SK-N-MC (cell line): ENCODE data around the gene BEND3.
"Not testable (repeated sequence)": the region's sequence is repeated elsewhere in the genome, so short reads cannot be mapped to it uniquely, and the experiment has no call there.

Experiments used
- DNase-seq: peaks from one replicate; pipeline ENCODE4 v3.0.0-alpha.2; 2011; ENCODE audit warnings: low read depth, low spot score
- H3K27ac ChIP-seq: fragments of 200-600 bp; sonication (generic); 2 replicates; pipeline ENCODE4 v1.5.1; 2016; ENCODE audit warnings: mixed run types
- H3K36me3 ChIP-seq: fragments of 200-600 bp; sonication (generic); 2 replicates; pipeline ENCODE4 v1.6.1; 2017; ENCODE audit warnings: antibody characterized with exemption, low read length, mixed read lengths; ENCODE audit not compliant: insufficient read depth
- H3K4me3 ChIP-seq: fragments of 200-600 bp; sonication (generic); 2 replicates; pipeline ENCODE4 v1.5.1; 2016
- H3K9ac ChIP-seq: fragments of 200-600 bp; sonication (generic); 2 replicates; pipeline ENCODE4 v1.8.0; 2017; ENCODE audit warnings: mixed run types, mixed read lengths; ENCODE audit not compliant: insufficient read length
- H3K9me3 ChIP-seq: fragments of 200-600 bp; sonication (generic); 2 replicates; pipeline ENCODE4 v1.6.1; 2017; ENCODE audit warnings: low read depth, mild to moderate bottlenecking, antibody characterized with exemption, low read length, moderate library complexity, mixed read lengths
- EZH2 ChIP-seq: fragments of 200-600 bp; sonication (generic); IDR thresholded peaks from one replicate; pipeline ENCODE4 v1.6.1; 2017; ENCODE audit warnings: antibody characterized with exemption
- FOXP2 ChIP-seq: optimal IDR thresholded peaks from 2 replicates; pipeline ENCODE3; 2011; ENCODE audit warnings: mild to moderate bottlenecking, moderate library complexity; ENCODE audit not compliant: insufficient read depth; ENCODE audit errors: extremely low read length, control extremely low read depth
- POLR2AphosphoS5 ChIP-seq: IDR thresholded peaks from 2 replicates; pipeline ENCODE4 v1.6.1; 2012; ENCODE audit warnings: mild to moderate bottlenecking, low read depth, low read length, borderline replicate concordance

BEND3 gene

GRCh38 chr6:107114926-107115694 lies at the start of gene BEND3:
TSS of gene BEND3 (minus strand) at chr6:107115515. CDS start at chr6:107099285, 16,230 bp downstream.
- Histone ChIP-seq H3K27ac (peak within 1 kb of the TSS; percentile 91), H3K36me3 (no peaks in the 10 kb centered on the region), H3K4me3 (peak within 1 kb of the TSS; percentile 93), H3K9ac (peak within 1 kb of the TSS; percentile 84), H3K9me3 (no peaks in the 10 kb centered on the region)
- DNase-seq: no peak
- no peak for TF ChIP-seq EZH2
- no peak for TF ChIP-seq POLR2AphosphoS5
- TF ChIP-seq FOXP2: no peak

GRCh38 chr6:107164299-107164698 lies 49.0 kb upstream of the BEND3 start:
- H3K9me3 ChIP-seq, DNase-seq, H3K36me3 ChIP-seq, H3K9ac ChIP-seq, H3K27ac ChIP-seq, H3K4me3 ChIP-seq: not testable (repeated sequence)

DNA sequence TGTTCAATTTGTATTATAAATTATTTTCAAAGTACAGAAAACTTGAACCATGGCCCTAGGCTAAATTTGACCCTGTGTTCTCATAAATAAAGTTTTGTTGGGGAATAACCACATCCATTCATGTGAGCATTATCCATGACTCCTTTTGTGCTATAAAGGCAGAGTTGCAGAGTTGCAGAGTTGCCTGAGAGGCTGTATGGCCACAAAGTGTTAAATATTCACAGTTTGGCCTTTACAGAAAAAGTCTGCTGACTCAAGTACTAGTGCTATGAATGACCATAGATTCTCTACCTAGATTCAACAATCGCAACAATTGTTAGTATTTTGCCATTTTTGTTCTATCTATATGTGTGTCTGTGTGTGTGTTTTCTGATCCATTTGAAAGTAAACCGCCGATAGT lies 46.2 kb upstream of the BEND3 start:
- H3K9me3 ChIP-seq: no peaks in the 10 kb centered on the region
- no peak overlapping the region for H3K27ac ChIP-seq
- DNase-seq: no peak
- no peak overlapping the region for H3K4me3 ChIP-seq
- TF ChIP-seq EZH2: no peak
- TF ChIP-seq POLR2AphosphoS5: no peak
- no peak for TF ChIP-seq FOXP2
- H3K9ac ChIP-seq: no peak overlapping the region
- no peaks in the 10 kb centered on the region for H3K36me3 ChIP-seq

GRCh38 chr6:107156617-107157016 lies 41.3 kb upstream of the BEND3 start:
- no peak for DNase-seq
- no peak overlapping the region for H3K4me3 ChIP-seq
- H3K9ac ChIP-seq: no peak overlapping the region
- no peaks in the 10 kb centered on the region for H3K9me3 ChIP-seq
- no peak overlapping the region for H3K27ac ChIP-seq
- TF ChIP-seq POLR2AphosphoS5 (no peak), EZH2 (no peak), FOXP2 (no peak)
- H3K36me3 ChIP-seq: no peaks in the 10 kb centered on the region

DNA sequence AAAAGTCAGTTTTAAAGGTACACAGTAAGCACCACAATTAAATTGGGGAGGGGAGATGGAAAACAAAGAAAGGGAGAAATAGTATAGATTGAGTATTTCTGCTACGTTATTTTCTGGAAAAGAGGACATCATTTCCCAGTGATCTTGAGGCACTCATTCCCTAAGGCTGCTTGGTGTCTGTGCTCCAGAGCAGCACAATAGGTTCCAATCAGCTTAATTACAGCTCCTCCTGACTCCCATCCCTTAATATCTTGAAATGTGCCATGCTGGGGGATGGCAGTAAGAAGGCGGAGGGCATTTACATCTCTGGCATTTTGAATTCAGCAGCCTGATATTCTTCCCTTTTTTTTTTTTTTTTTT lies 39.5 kb upstream of the BEND3 start:
- DNase-seq: no peak
- no peak overlapping the region for H3K27ac ChIP-seq

DNA sequence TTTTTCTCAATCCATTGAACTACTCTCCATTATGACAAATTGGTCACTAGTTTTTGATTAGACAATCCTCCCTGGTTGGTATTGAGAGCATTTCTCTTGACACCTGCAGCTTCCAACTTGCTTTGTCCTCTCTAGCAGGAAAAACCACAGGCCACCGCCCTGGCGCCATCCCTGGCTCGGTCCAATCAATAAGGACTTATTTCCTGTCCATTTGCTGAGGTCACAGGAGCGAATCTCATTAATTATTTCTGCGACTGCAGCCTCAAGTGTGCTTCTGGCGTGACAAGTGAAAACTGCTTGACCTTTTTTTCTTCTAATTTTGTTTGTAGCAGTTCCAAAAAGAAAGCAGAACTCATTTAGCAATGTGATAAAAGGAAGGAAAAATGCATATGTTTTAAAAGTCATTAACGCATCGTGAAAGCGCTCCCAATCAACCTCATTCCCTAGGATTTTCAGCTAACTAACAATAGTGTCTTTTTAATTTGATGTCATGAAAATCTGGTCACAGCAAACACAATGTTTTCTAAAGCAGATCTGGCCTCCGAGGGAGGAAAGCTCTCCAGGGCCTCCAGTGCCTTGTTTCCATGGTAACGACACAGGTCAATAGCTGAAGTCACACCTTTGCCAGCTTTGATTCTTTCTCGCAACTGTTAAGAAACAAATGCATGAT lies 39.0 kb upstream of the BEND3 start:
- DNase-seq: no peak
- TF ChIP-seq EZH2: no peak
- no peak for TF ChIP-seq POLR2AphosphoS5
- Histone ChIP-seq H3K27ac (no peak overlapping the region), H3K4me3 (no peak overlapping the region), H3K36me3 (no peaks in the 10 kb centered on the region), H3K9me3 (no peaks in the 10 kb centered on the region), H3K9ac (no peak overlapping the region)

More for the DNA sequence above, 39.5 kb upstream of the BEND3 start:
- no peaks in the 10 kb centered on the region for H3K9me3 ChIP-seq
- TF ChIP-seq POLR2AphosphoS5: no peak
- TF ChIP-seq FOXP2: no peak
- TF ChIP-seq EZH2: no peak
- H3K36me3 ChIP-seq: no peaks in the 10 kb centered on the region
- H3K9ac ChIP-seq: no peak overlapping the region
- H3K4me3 ChIP-seq: no peak overlapping the region

- H3K9ac ChIP-seq: no peak overlapping the region
- TF ChIP-seq FOXP2 (no peak), POLR2AphosphoS5 (no peak)
- H3K9me3 ChIP-seq: no peaks in the 10 kb centered on the region
- no peak for DNase-seq
- H3K27ac ChIP-seq: peak overlapping the region; percentile 49; the same call in 1 of the 2 replicates
- no peak overlapping the region for H3K4me3 ChIP-seq
- H3K36me3 ChIP-seq: no peaks in the 10 kb centered on the region
These were observed 37.5 kb upstream of the BEND3 start for GRCh38 chr6:107152638-107153430.

DNA sequence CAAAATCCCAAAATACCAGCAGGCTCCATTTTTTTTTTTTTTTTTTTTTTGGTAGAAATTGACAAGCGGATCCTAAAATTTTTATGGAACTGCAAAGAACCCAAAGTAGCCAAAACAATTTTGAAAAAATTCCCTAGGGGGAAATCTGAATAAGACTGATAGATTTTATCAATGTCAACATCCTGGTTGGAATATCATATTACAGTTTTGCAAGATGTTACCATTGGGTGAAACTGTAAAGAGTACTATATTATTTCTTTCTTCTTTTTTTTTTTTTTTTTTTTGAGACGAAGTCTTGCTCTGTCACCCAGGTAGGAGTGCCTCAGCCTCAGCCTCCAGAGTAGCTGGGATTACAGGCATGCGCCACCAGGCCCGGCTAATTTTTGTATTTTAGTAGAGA lies 29.4 kb upstream of the BEND3 start:
- DNase-seq: no peak
- H3K9ac ChIP-seq: no peak overlapping the region
- no peaks in the 10 kb centered on the region for H3K36me3 ChIP-seq
- no peak overlapping the region for H3K27ac ChIP-seq
- TF ChIP-seq EZH2 (no peak), POLR2AphosphoS5 (no peak), FOXP2 (no peak)
- H3K9me3 ChIP-seq: no peaks in the 10 kb centered on the region
- H3K4me3 ChIP-seq: no peak overlapping the region

- Histone ChIP-seq H3K36me3 (no peaks in the 10 kb centered on the region), H3K4me3 (no peak overlapping the region), H3K9me3 (no peaks in the 10 kb centered on the region), H3K27ac (no peak overlapping the region), H3K9ac (no peak overlapping the region)
- TF ChIP-seq POLR2AphosphoS5 (no peak), EZH2 (no peak), FOXP2 (no peak)
- DNase-seq: no peak
These were observed 28.7 kb upstream of the BEND3 start for GRCh38 chr6:107144014-107144413.
